CD14-positive monocyte (primary cell): ENCODE results near the gene CHRM4. TPM values are rescaled to one million over a fixed set of nuclear protein-coding genes. Genes with fewer than 3 reads are reported as not detected.
"Not testable (repeated sequence)": the region's sequence is repeated elsewhere in the genome, so short reads cannot be mapped to it uniquely, and the experiment has no call there.

Experiments used
- DNase-seq, 3 donors: peaks; one replicate each; pipeline ENCODE4 v3.0.0-alpha.2; 2011 to 2022
- H2AFZ ChIP-seq: 2 replicates; pipeline ENCODE4 v1.6.0; 2012; ENCODE audit warnings: mild to moderate bottlenecking, low read depth, low read length, inconsistent platforms; ENCODE audit not compliant: insufficient read depth, poor library complexity, severe bottlenecking
- H3K27ac ChIP-seq, 2 donors: 1 replicate in 1 of 2; 2 replicates in 1 of 2; pipeline ENCODE4 v1.5.1; 2012 to 2013; ENCODE audit warnings: low read length in 2 of 2, control low read depth in 1 of 2, inconsistent platforms in 1 of 2, low read depth in 1 of 2, mild to moderate bottlenecking in 1 of 2
- H3K27me3 ChIP-seq, 2 donors: one replicate each; pipeline versions ENCODE4 v1.6.0 to v1.6.1; 2011 to 2013; ENCODE audit warnings: low read length in 2 of 2; ENCODE audit not compliant: control insufficient read depth in 2 of 2, insufficient read depth in 2 of 2
- H3K36me3 ChIP-seq, 2 donors: replicated peaks in 1 of 2; 1 replicate in 1 of 2; 2 replicates in 1 of 2; pipeline versions ENCODE4 v1.5.1 to v1.6.1; 2012 to 2013; ENCODE audit warnings: low read length in 2 of 2, control low read depth in 1 of 2, inconsistent platforms in 1 of 2, mild to moderate bottlenecking in 1 of 2; ENCODE audit not compliant: insufficient read depth in 2 of 2, control insufficient read depth in 1 of 2
- H3K4me1 ChIP-seq, 2 donors: 1 replicate in 1 of 2; 2 replicates in 1 of 2; pipeline versions ENCODE4 v1.5.1 to v1.6.1; 2012 to 2013; ENCODE audit warnings: low read length in 2 of 2, control low read depth in 1 of 2, inconsistent platforms in 1 of 2, mild to moderate bottlenecking in 1 of 2, moderate library complexity in 1 of 2; ENCODE audit not compliant: insufficient read depth in 2 of 2, control insufficient read depth in 1 of 2
- H3K4me2 ChIP-seq: replicated peaks from 2 replicates; pipeline ENCODE3; 2012; ENCODE audit warnings: low read length, moderate library complexity, mild to moderate bottlenecking; ENCODE audit not compliant: poor library complexity, severe bottlenecking; ENCODE audit errors: extremely low read depth
- H3K4me3 ChIP-seq, 3 experiments: fragments of 200-600 bp in 1 of 3; sonication (generic) in 1 of 3; replicated peaks in 1 of 3; 1 replicate in 2 of 3; 2 replicates in 1 of 3; pipeline ENCODE4 v1.5.1; 2011 to 2013; ENCODE audit warnings: low read length in 3 of 3, mild to moderate bottlenecking in 3 of 3, control low read depth in 2 of 3, low read depth in 2 of 3, inconsistent platforms in 1 of 3, moderate library complexity in 1 of 3
- H3K79me2 ChIP-seq: 2 replicates; pipeline ENCODE4 v1.6.0; 2012; ENCODE audit warnings: mild to moderate bottlenecking, control low read depth, inconsistent platforms, low read length, moderate library complexity; ENCODE audit not compliant: insufficient read depth
- H3K9ac ChIP-seq: 2 replicates; pipeline ENCODE4 v1.6.0; 2017; ENCODE audit warnings: low read length, mild to moderate bottlenecking; ENCODE audit not compliant: insufficient read depth, poor library complexity, severe bottlenecking
- H3K9me3 ChIP-seq, 2 donors: replicated peaks in 1 of 2; 1 replicate in 1 of 2; 2 replicates in 1 of 2; pipeline versions ENCODE4 v1.5.1 to v1.6.1; 2012 to 2013; ENCODE audit warnings: low read length in 2 of 2, control low read depth in 1 of 2; ENCODE audit not compliant: control insufficient read depth in 1 of 2, insufficient read depth in 1 of 2
- H4K20me1 ChIP-seq: 2 replicates; pipeline ENCODE4 v1.6.0; 2012; ENCODE audit warnings: mild to moderate bottlenecking, low read length, control low read depth, moderate library complexity; ENCODE audit not compliant: insufficient read depth
- H3K27ac Mint-ChIP-seq, 7 donors: one replicate each; pipeline ENCODE4 v1.8.0; 2020; ENCODE audit warnings: mild to moderate bottlenecking in 7 of 7, mixed read lengths in 7 of 7, moderate library complexity in 6 of 7, inconsistent platforms in 2 of 7
- H3K27me3 Mint-ChIP-seq, 3 donors: one replicate each; pipeline ENCODE4 v1.8.0; 2021 to 2022; ENCODE audit warnings: low read depth in 3 of 3, mild to moderate bottlenecking in 3 of 3, mixed read lengths in 3 of 3, moderate library complexity in 3 of 3, inconsistent platforms in 1 of 3
- H3K36me3 Mint-ChIP-seq, 2 donors: one replicate each; pipeline ENCODE4 v1.8.0; 2020; ENCODE audit warnings: mixed read lengths in 2 of 2, inconsistent platforms in 1 of 2, mild to moderate bottlenecking in 1 of 2
- H3K4me1 Mint-ChIP-seq: one replicate; pipeline ENCODE4 v1.8.0; 2020; ENCODE audit warnings: mild to moderate bottlenecking, mixed read lengths
- H3K4me3 Mint-ChIP-seq, 2 donors: one replicate each; pipeline ENCODE4 v1.8.0; 2020; ENCODE audit warnings: mild to moderate bottlenecking in 2 of 2, mixed read lengths in 2 of 2, moderate library complexity in 1 of 2
- H3K9me3 Mint-ChIP-seq, 7 donors: one replicate each; pipeline ENCODE4 v1.8.0; 2020 to 2022; ENCODE audit warnings: mixed read lengths in 7 of 7, mild to moderate bottlenecking in 6 of 7, moderate library complexity in 6 of 7, inconsistent platforms in 2 of 7
- WGBS: methylation state at CpG from one replicate; pipeline ENCODE4 v1.1.5; 2013; ENCODE audit warnings: missing lambda C conversion rate; ENCODE audit not compliant: insufficient coverage; 5-methylcytosine and 5-hydroxymethylcytosine counted together
- intact Hi-C, 2 donors: fragments of 100-400 bp; cut with micrococcal nuclease; formaldehyde crosslinking; loops; one replicate each; pipeline versions ENCODE4 v1.15.0 to v1.15.1; 2023
- polyA plus RNA-seq, 3 donors: library from polyadenylated mRNA; depleted of rRNA in 1 of 3; unstranded in 2 of 3; stranded (reverse) in 1 of 3; fragments of 300-500 nt in 2 of 3; fragments of >200 nt in 1 of 3; fragmentation: Illumina TruSeq in 2 of 3; gene quantifications; 1 replicate in 2 of 3; 2 replicates in 1 of 3; pipeline ENCODE4 v1.2.3, GENCODE V29; 2012 to 2021
- TF ChIP-seq, protein P1 (sequence below): fragments of 200-600 bp; IDR thresholded peaks from one replicate; pipeline ENCODE4 v1.8.0; 2022; ENCODE audit warnings: antibody characterized with exemption, mild to moderate bottlenecking

The CHRM4 gene
- polyA plus RNA-seq, 3 donors, result 0.15 to 0.57 TPM; not detected in 1

DNA sequence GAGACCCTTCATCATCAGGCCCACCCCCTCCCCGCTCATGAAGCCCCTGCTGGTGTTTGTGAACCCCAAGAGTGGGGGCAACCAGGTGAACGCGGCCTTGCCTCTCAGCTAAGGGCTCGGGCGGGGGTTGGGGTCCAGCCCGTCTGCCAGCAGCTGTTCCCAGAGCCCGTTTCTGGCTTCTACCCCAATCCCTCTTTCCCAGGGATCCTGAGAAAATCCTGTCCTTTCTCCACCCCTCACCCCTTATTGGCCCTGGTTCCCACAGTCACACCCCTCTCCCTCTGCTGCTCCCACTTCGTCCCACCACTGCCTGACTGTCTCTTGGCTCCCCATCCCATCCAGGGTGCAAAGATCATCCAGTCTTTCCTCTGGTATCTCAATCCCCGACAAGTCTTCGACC is 19.5 kb downstream of the CHRM4 start:
- H3K27me3 ChIP-seq, result no peaks in the 10 kb centered on the region
- H3K4me1 ChIP-seq, result peaks cover 0 to 8% of the 10 kb centered on the region in 2 donors
- H3K4me3 ChIP-seq, result no peak overlapping the region
- peaks cover 54% of the 10 kb centered on the region for H3K79me2 ChIP-seq
- H2AFZ ChIP-seq, result no peak overlapping the region
- H3K9ac ChIP-seq, result no peak overlapping the region
- H3K36me3 ChIP-seq, result peaks cover 95 to 96% of the 10 kb centered on the region in 2 donors
- H3K36me3 Mint-ChIP-seq, result peaks cover 75 to 96% of the 10 kb centered on the region in 2 donors
- no peaks in the 10 kb centered on the region for H3K9me3 ChIP-seq
- TF ChIP-seq, protein P1, sequence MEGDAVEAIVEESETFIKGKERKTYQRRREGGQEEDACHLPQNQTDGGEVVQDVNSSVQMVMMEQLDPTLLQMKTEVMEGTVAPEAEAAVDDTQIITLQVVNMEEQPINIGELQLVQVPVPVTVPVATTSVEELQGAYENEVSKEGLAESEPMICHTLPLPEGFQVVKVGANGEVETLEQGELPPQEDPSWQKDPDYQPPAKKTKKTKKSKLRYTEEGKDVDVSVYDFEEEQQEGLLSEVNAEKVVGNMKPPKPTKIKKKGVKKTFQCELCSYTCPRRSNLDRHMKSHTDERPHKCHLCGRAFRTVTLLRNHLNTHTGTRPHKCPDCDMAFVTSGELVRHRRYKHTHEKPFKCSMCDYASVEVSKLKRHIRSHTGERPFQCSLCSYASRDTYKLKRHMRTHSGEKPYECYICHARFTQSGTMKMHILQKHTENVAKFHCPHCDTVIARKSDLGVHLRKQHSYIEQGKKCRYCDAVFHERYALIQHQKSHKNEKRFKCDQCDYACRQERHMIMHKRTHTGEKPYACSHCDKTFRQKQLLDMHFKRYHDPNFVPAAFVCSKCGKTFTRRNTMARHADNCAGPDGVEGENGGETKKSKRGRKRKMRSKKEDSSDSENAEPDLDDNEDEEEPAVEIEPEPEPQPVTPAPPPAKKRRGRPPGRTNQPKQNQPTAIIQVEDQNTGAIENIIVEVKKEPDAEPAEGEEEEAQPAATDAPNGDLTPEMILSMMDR, result no peak
- H4K20me1 ChIP-seq, result peaks cover 99% of the 10 kb centered on the region
- peaks cover 0 to under 1% (median 0%) of the 10 kb centered on the region in 7 donors for H3K9me3 Mint-ChIP-seq
- H3K27ac ChIP-seq, result no peak overlapping the region
- H3K27me3 Mint-ChIP-seq, result peaks cover 0 to 5% (median 1%) of the 10 kb centered on the region in 3 donors
- peaks cover 6% of the 10 kb centered on the region for H3K4me1 Mint-ChIP-seq
- no peak overlapping the region for H3K4me2 ChIP-seq
- intact Hi-C loops, result no loop called here
- peak overlapping the region in 1 of 7 donors; percentile 46 for H3K27ac Mint-ChIP-seq
- WGBS, result 91% methylated on average over 7 of the region's 10 CpGs
- DNase-seq, result no peak
- no peak overlapping the region for H3K4me3 Mint-ChIP-seq

DNA sequence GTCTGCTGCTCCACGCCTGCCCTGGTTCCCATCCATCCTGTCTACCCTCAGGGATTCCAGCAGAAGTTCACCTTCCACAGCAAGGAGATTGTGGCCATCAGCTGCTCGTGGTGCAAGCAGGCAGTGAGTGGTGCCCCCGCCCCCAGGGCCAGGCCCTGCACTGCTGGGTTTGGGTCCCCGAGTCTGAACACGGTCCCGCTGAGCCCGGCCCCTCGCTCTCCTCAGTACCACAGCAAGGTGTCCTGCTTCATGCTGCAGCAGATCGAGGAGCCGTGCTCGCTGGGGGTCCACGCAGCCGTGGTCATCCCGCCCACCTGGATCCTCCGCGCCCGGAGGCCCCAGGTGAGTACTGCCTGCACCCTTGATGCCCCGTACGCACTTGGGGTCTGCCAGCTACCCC is 20.3 kb downstream of the CHRM4 start:
- peak overlapping the region in 1 of 7 donors; percentile 19 for H3K27ac Mint-ChIP-seq
- 86% methylated on average over 8 of the region's 19 CpGs for WGBS
- peaks cover 67 to 93% of the 10 kb centered on the region in 2 donors for H3K36me3 Mint-ChIP-seq

More for the DNA sequence above, 20.3 kb downstream of the CHRM4 start:
- DNase-seq, H3K4me3 Mint-ChIP-seq, H3K27ac ChIP-seq, intact Hi-C loops, H3K27me3 Mint-ChIP-seq, H3K4me3 ChIP-seq, H3K27me3 ChIP-seq, H3K9me3 Mint-ChIP-seq, H3K9ac ChIP-seq, H3K4me1 Mint-ChIP-seq, H3K9me3 ChIP-seq, H2AFZ ChIP-seq, H3K4me2 ChIP-seq, H3K4me1 ChIP-seq: not testable (repeated sequence)
- peaks cover 90 to 96% of the 10 kb centered on the region in 2 donors for H3K36me3 ChIP-seq
- H3K79me2 ChIP-seq, result peaks cover 63% of the 10 kb centered on the region
- peaks cover 99% of the 10 kb centered on the region for H4K20me1 ChIP-seq
